ENCODE measurements around the gene P2RY12. TPM values are rescaled to one million over a fixed set of nuclear protein-coding genes. Genes with fewer than 3 reads are reported as not detected.

Gene P2RY12
- total and polyA plus RNA-seq, 10 of the 15 experiments (the other 5 are each of a cell fraction or from before 2014, with no cell fraction given), result 0.27 to 1.0 (median 0.66) TPM; not detected in 2

GRCh38 chr3:151357463-151357850 is 27.1 kb downstream of the P2RY12 start:
- ChIA-PET RAD21 (ENCODE audit: unreplicated experiment) (interaction anchor here (1.1 to 1.5 kb wide), 3 partner anchors 11 to 189 kb away, joined by 3 to 6 read pairs (median 5); partner anchors contain the start of gene P2RY12), CTCF (interaction anchor here (0.9 kb wide), 1 partner anchor 22 kb away, joined by 9 read pairs; no protein-coding TSS in a partner anchor), POLR2A (no interaction called here), SMC1A (ENCODE audit: uncharacterized antibody, unreplicated experiment) (interaction anchor here (0.7 to 3.9 kb wide), 3 partner anchors 22 to 189 kb away, joined by 3 to 15 read pairs (median 4); partner anchors contain the start of gene P2RY12)
- H3K79me2 ChIP-seq (ENCODE audit: control insufficient read depth, insufficient read depth, low read length), result no peaks in the 10 kb centered on the region
- in situ Hi-C loops (cut with MboI), result no loop called here
- no peaks in the 10 kb centered on the region for H4K20me1 ChIP-seq (ENCODE audit: control insufficient read depth, insufficient read depth)
- peaks cover 6% of the 10 kb centered on the region for H3K4me1 ChIP-seq (ENCODE audit: control insufficient read depth, insufficient read depth, low read length)
- no peak for FAIRE-seq
- ATAC-seq, result no peak
- no peak overlapping the region for H2AFZ ChIP-seq (ENCODE audit: control insufficient read depth, low read depth, low read length)
- BruUV-seq (replicated peaks), result no TSS peak
- H3K9ac ChIP-seq (ENCODE audit: control insufficient read depth, insufficient read depth, low read length), result no peak overlapping the region
- H3K36me3 ChIP-seq (ENCODE audit: control insufficient read depth in 2 of 2, insufficient read depth in 2 of 2, low read length in 1 of 2), result no peaks in the 10 kb centered on the region
- intact Hi-C loops (cut with micrococcal nuclease; ENCODE audit: unreplicated experiment), result no loop called here
- no peak for DNase-seq (ENCODE audit: low read depth, low spot score)
- H3K27ac ChIP-seq (ENCODE audit: control insufficient read depth, insufficient read depth), result no peak overlapping the region
- 39% methylated on average over 2 of the region's 2 CpGs for WGBS (ENCODE audit: insufficient coverage, insufficient replicate concordance, low lambda C conversion rate, missing lambda C conversion rate)
- no peaks in the 10 kb centered on the region for H3K27me3 ChIP-seq (replicated peaks in 1 of 2; ENCODE audit: control insufficient read depth in 2 of 2, insufficient read depth in 2 of 2, low read length in 1 of 2)
- no peak overlapping the region for H3K4me2 ChIP-seq (ENCODE audit: control insufficient read depth, insufficient read depth)
- H3K4me3 ChIP-seq, result no peak overlapping the region
- TF ChIP-seq NFYB (IDR thresholded peaks at IDR 0.05; ENCODE audit: insufficient read depth, low read depth, low read length) (no peak), POU2F2 (IDR thresholded peaks at IDR 0.05; ENCODE audit: borderline replicate concordance, low read depth, low read length) (no peak), CHD4 (IDR thresholded peaks at IDR 0.05) (no peak), HDAC2 (IDR thresholded peaks at IDR 0.05) (no peak), ZNF384 (IDR thresholded peaks at IDR 0.05; ENCODE audit: borderline replicate concordance, low read depth, low read length) (no peak), SMARCA5 (IDR thresholded peaks at IDR 0.05) (no peak)
- no peaks in the 10 kb centered on the region for H3K9me3 ChIP-seq (replicated peaks; ENCODE audit: control insufficient read depth, insufficient read depth, low read length)

- in situ Hi-C loops (cut with MboI), result no loop called here
- H3K36me3 ChIP-seq (ENCODE audit: control insufficient read depth in 2 of 2, insufficient read depth in 2 of 2, low read length in 1 of 2), result no peaks in the 10 kb centered on the region
- TF ChIP-seq SMC3 (IDR thresholded peaks at IDR 0.05; ENCODE audit: borderline replicate concordance, low read length) (no peak), KDM1A (IDR thresholded peaks at IDR 0.05; ENCODE audit: borderline replicate concordance) (no peak), BHLHE40 (IDR thresholded peaks at IDR 0.05; ENCODE audit: borderline replicate concordance in 1 of 2, low read depth in 2 of 2, low read length in 1 of 2) (no peak), HDAC2 (IDR thresholded peaks at IDR 0.05) (no peak), BMI1 (IDR thresholded peaks at IDR 0.05; ENCODE audit: borderline replicate concordance) (no peak), SIX5 (IDR thresholded peaks at IDR 0.05; ENCODE audit: low read depth, low read length, severe bottlenecking) (no peak), ZBTB40 (IDR thresholded peaks at IDR 0.05; ENCODE audit: borderline replicate concordance) (no peak)
- SMC1A ChIA-PET (ENCODE audit: uncharacterized antibody, unreplicated experiment), result interaction anchor here (3.9 kb wide), 1 partner anchor 27 kb away, joined by 15 read pairs; the partner anchor contains the start of gene P2RY12
- no peak overlapping the region for H3K4me2 ChIP-seq (ENCODE audit: control insufficient read depth, insufficient read depth)
- H3K4me1 ChIP-seq (ENCODE audit: control insufficient read depth, insufficient read depth, low read length), result peaks cover 11% of the 10 kb centered on the region
- no peak overlapping the region for H3K4me3 ChIP-seq
- intact Hi-C loops (cut with micrococcal nuclease; ENCODE audit: unreplicated experiment), result no loop called here
- no peak for DNase-seq (ENCODE audit: low read depth, low spot score)
- no peaks in the 10 kb centered on the region for H3K27me3 ChIP-seq (replicated peaks in 1 of 2; ENCODE audit: control insufficient read depth in 2 of 2, insufficient read depth in 2 of 2, low read length in 1 of 2)
- CTCF ChIA-PET, result no interaction called here
- POLR2A ChIA-PET, result no interaction called here
- H3K79me2 ChIP-seq (ENCODE audit: control insufficient read depth, insufficient read depth, low read length), result no peaks in the 10 kb centered on the region
- H3K27ac ChIP-seq (ENCODE audit: control insufficient read depth, insufficient read depth), result no peak overlapping the region
- H4K20me1 ChIP-seq (ENCODE audit: control insufficient read depth, insufficient read depth), result no peaks in the 10 kb centered on the region
- ATAC-seq, result peak; percentile 56; the same call in 2 of the 3 replicates
- 95% methylated on average over 2 of the region's 2 CpGs for WGBS (ENCODE audit: insufficient coverage, insufficient replicate concordance, low lambda C conversion rate, missing lambda C conversion rate)
- RAD21 ChIA-PET (ENCODE audit: unreplicated experiment), result interaction anchor here (1.2 to 1.5 kb wide), 2 partner anchors 27 to 189 kb away, joined by 5 to 6 read pairs; partner anchors contain the start of gene P2RY12
- no peak overlapping the region for H2AFZ ChIP-seq (ENCODE audit: control insufficient read depth, low read depth, low read length)
- H3K9me3 ChIP-seq (replicated peaks; ENCODE audit: control insufficient read depth, insufficient read depth, low read length), result no peaks in the 10 kb centered on the region
- BruUV-seq (replicated peaks), result no TSS peak
- FAIRE-seq, result no peak
- no peak overlapping the region for H3K9ac ChIP-seq (ENCODE audit: control insufficient read depth, insufficient read depth, low read length)
These were observed 27.6 kb downstream of the P2RY12 start for GRCh38 chr3:151356794-151357462.
